VCaP (cell line): ENCODE measurements around the gene GRIPAP1.

ENCODE experiments used
- H3K27ac ChIP-seq: fragments of 450-650 bp; 2 replicates; pipeline ENCODE4 v1.5.1; 2017
- CTCF ChIP-seq: fragments of 450-650 bp; conservative IDR thresholded peaks from 2 replicates; pipeline ENCODE4 v1.5.1; 2017; ENCODE audit warnings: mild to moderate bottlenecking, moderate library complexity

GRIPAP1 gene

GRCh38 chrX:48976086-48976485 is 26.0 kb downstream of the GRIPAP1 start:
- TF ChIP-seq CTCF: no peak
- no peak overlapping the region for H3K27ac ChIP-seq

GRCh38 chrX:48975541-48975940 is 26.5 kb downstream of the GRIPAP1 start:
- no peak for TF ChIP-seq CTCF
- H3K27ac ChIP-seq: no peak overlapping the region

- no peak overlapping the region for H3K27ac ChIP-seq
- no peak for TF ChIP-seq CTCF
Observed at GRCh38 chrX:48975041-48975440, 27.0 kb downstream of the GRIPAP1 start.

- no peak for TF ChIP-seq CTCF
- H3K27ac ChIP-seq: no peak overlapping the region
Observed at GRCh38 chrX:48974574-48974973, 27.5 kb downstream of the GRIPAP1 start.

GRCh38 chrX:48974033-48974432 is 28.0 kb downstream of the GRIPAP1 start:
- no peak for TF ChIP-seq CTCF
- no peak overlapping the region for H3K27ac ChIP-seq

GRCh38 chrX:48972220-48973164 is 29.6 kb downstream of the GRIPAP1 start:
- no peak; the same call in 1 of the 2 replicates for TF ChIP-seq CTCF
- H3K27ac ChIP-seq: no peak overlapping the region

GRCh38 chrX:48971249-48972219 is 30.5 kb downstream of the GRIPAP1 start, which contains the start of gene KCND1:
Gene KCND1, minus strand, starts transcription at chrX:48971844. Its CDS starts 1,573 bp downstream, at chrX:48970271.
- H3K27ac ChIP-seq: no peak within 1 kb of the TSS
- TF ChIP-seq CTCF: no peak
